Mononuclear cell (primary cell): Measurements from ENCODE around the gene ATM. TPM values are rescaled to one million over a fixed set of nuclear protein-coding genes. Genes with fewer than 3 reads are reported as not detected.

Experiments
- H3K27me3 ChIP-seq: 2 replicates; pipeline ENCODE4 v1.6.0; 2011; ENCODE audit warnings: low read length, control low read depth; ENCODE audit not compliant: insufficient read depth
- H3K4me1 ChIP-seq: 2 replicates; pipeline ENCODE4 v1.5.1; 2011; ENCODE audit warnings: mild to moderate bottlenecking, low read length, control low read depth; ENCODE audit not compliant: insufficient read depth
- H3K4me3 ChIP-seq: 2 replicates; pipeline ENCODE4 v1.5.1; 2011; ENCODE audit warnings: mild to moderate bottlenecking, low read length, moderate library complexity
- H3K9me3 ChIP-seq: 2 replicates; pipeline ENCODE4 v1.5.1; 2011; ENCODE audit warnings: low read depth, mild to moderate bottlenecking, control low read depth, low read length
- total RNA-seq: library from RNA; depleted of rRNA; stranded (reverse); fragments of >200 nt; gene quantifications from one replicate; pipeline ENCODE4 v1.2.3, GENCODE V29; 2012

Gene ATM
- total RNA-seq, 1 donor: 435 TPM

DNA sequence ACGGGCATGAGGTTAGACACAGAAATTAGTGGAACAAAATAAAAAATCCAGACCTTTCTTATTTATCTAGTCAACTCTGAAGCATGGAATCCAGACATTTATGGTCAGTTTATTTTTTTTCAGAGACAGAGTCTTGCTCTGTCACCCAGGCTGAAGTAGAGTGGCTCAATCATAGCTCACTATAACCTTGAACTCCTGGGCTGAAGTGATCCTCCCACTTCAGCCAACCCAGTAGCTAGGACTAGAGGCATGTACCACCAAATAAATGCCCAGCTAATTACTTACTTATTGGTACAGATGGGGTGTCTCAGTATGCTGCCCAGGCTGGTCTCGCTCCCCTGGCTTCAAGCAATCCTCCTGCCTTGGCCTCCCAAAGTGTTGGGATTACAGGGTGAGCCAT lies 9.1 kb upstream of the ATM start:
- Histone ChIP-seq H3K27me3 (no peaks in the 10 kb centered on the region), H3K4me1 (peaks cover 4% of the 10 kb centered on the region), H3K4me3 (no peak overlapping the region), H3K9me3 (no peaks in the 10 kb centered on the region)

DNA sequence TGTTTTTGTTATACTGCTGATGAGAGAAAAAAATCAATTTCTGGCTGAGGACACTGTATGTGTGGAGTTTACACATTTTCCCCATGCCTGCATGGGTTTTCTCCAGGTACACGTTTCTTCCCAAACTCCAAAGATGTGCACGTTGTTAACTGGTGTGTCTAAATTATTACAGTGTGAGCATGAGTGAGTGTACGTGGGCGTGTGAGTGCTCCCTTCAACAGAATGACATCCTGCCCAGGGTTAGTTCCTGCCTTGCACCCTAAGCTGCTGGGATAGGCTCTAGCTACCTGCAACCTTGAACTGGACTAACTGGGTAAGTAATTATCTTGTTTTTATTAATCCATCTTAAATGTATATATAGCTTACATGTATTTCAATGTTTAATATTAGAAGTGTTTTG lies 5.9 kb upstream of the ATM start:
- Histone ChIP-seq H3K9me3 (no peaks in the 10 kb centered on the region), H3K4me3 (no peak overlapping the region), H3K27me3 (no peaks in the 10 kb centered on the region), H3K4me1 (peaks cover 32% of the 10 kb centered on the region)

DNA sequence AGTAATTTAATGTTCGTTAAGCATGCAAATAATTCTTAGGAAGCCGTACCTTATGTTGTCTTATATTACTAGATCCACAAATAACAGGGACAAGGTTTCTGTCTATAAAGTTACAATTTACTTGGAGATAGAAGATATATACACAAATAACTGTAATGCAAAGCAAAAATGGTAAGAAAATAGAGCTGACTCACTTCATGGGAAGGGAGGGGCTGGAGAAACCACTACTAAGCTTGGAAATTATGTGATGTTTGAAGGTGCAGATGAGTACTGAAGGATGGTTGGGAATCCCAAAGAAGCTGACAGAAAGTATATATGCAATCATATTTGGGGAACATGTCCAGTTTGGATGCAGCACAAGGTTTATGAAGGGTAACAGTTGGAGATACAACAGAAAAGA lies 4.4 kb upstream of the ATM start:
- H3K9me3 ChIP-seq: no peaks in the 10 kb centered on the region
- H3K4me1 ChIP-seq: peaks cover 32% of the 10 kb centered on the region
- H3K27me3 ChIP-seq: no peaks in the 10 kb centered on the region
- no peak overlapping the region for H3K4me3 ChIP-seq

DNA sequence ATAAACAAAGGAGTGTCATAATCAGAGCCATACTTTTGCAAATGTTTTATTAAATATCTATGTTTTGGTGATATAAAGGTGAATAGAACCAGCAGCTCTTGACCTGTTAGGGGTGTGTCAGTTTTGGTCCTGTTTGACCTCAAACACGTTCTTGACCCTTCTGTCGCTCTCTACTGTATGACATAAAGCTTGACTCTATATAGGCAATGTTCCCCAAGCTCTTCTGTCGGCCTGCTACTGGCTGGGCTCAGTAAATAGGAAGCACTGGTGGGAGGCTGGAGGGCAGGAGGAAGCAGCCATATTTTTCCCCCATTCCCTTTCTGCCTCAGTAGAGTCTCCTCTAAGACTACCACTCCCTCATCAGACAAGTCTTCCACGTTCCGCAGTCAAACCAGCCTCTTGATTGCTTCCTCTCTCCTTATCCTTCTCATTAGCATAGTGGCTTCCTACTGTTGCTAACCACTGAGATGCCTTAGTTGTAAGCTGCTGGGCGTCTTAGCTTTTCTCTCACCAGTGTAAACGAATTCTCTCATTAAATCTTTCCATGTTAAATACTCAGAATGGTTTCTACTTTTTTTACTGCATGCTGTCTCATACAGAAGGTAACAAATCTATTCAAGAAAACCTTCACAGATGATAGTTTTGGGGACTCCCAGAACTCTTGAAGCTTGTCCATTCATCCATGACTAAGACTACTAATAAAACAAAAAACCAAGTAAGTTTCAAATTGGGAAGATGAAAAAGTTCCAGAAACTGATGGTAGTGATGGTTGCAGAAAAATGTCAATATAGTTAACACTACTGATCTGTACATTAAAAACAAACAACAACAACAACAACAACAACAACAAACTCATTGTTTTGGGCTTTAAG lies 3.7 kb upstream of the ATM start:
- Histone ChIP-seq H3K9me3 (no peaks in the 10 kb centered on the region), H3K27me3 (no peaks in the 10 kb centered on the region), H3K4me1 (peaks cover 39% of the 10 kb centered on the region), H3K4me3 (no peak overlapping the region)

DNA sequence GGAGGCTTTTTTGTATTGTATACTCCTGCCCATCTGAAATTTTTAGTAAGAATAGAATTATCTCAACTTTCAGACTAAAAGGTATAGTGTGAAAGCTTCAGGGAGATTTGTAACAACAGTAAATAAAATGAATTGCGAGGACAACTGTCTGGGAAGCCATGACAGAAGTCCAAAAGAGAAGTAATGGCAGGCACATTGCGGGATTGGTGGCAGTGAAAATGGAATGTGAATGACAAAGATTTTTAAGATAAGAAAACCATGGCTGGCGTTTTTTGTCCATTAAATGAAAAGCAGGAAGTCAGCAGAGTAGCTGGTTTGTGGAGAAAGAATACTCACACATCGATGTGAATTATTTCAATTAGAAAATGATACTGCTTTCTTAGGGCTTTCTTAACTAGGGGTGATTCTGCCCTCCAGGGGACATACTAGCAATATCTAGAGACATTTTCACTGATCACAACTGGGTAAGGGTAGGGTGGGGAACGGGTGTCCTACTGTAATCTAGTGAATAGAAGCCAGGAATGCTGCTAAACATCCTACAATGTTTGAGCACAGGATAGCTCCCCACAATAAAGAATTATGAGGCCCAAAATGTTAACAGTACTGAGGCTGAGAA lies 2.0 kb upstream of the ATM start:
- Histone ChIP-seq H3K9me3 (no peaks in the 10 kb centered on the region), H3K27me3 (no peaks in the 10 kb centered on the region), H3K4me3 (peak overlapping the region; percentile 75), H3K4me1 (peaks cover 49% of the 10 kb centered on the region)

DNA sequence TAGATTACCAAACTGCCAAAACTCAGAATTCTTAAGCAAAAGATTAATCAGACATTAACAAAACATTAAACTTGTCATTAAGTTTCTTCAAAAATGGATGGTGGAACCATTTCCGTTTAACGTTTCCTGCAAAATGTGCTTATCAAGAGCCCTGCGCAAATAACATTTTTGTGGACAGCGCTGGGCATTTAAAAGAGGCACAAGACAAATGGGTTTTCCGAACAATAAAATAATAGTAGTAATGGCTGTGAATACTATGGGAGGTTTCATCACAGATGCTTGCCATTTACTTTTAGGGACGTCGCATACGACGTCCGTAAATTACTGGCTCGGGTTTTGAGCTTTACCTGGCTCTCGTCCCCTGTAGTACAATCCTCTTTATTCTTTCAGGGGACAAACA lies 1.5 kb upstream of the ATM start:
- Histone ChIP-seq H3K9me3 (no peaks in the 10 kb centered on the region), H3K4me3 (peak overlapping the region; percentile 75), H3K4me1 (peaks cover 54% of the 10 kb centered on the region), H3K27me3 (no peaks in the 10 kb centered on the region)

DNA sequence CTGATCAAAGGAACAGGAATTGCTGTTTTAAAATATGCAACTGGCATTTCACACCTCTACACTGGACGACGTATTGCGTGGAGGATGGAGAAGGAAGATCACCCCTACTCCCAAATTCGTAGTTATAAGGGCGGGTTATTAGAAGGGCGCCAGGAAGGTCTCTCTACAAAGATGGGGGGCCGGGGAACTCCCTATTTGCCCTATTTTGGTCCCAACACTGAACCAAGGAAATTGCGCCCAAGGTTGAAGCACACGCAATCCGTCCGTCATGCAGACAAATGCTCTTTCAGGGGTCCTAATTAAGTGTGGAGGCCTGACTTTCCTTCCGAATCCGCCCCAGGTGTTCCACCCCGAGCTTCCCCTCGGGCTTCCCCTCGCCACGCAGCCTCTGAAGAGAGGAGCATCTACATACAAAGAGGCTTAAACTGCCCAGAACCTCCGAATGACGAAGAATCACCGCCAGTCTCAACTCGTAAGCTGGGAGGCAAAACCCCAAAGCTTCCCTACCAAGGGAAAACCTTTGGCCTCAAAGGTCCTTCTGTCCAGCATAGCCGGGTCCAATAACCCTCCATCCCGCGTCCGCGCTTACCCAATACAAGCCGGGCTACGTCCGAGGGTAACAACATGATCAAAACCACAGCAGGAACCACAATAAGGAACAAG lies 825 bp upstream of the ATM start:
- H3K4me3 ChIP-seq: peak overlapping the region; percentile 75
- H3K27me3 ChIP-seq: no peaks in the 10 kb centered on the region
- peaks cover 54% of the 10 kb centered on the region for H3K4me1 ChIP-seq
- no peaks in the 10 kb centered on the region for H3K9me3 ChIP-seq

DNA sequence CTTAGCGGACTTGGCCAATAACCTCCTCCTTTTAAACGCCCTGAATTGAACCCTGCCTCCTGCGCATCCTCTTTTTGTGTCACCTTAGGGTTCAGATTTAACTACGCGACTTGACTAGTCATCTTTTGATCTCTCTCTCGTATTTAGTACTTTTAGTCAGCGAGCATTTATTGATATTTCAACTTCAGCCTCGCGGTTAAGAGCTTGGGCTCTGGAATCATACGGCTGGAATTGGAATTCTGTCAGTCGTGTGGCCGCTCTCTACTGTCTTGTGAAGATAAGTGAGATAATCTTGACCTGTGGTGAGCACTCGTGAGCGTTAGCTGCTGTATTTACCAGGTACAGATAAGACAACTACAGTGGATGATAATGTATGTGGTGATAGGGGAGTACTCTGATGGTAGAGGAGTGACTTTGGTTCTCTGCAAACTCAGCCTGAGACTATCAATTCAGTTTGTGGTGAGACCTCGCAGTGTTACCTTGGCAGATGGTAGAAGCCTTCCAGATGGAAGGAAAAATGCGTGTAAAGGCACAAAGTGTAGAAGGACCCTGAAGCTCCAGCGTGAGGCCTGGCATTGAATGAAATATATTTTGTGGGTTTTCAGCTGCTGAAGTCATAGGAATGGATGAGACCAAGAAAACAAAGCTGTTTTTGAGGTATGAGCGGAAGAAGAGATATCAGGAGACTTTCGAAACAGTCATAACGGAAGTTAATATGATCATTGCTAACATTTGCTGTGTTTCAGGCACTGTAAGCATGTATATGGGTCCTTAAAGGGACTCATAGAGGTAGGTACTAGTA lies 682 bp downstream of the ATM start:
- no peaks in the 10 kb centered on the region for H3K27me3 ChIP-seq
- H3K4me1 ChIP-seq: peaks cover 54% of the 10 kb centered on the region
- H3K9me3 ChIP-seq: no peaks in the 10 kb centered on the region
- H3K4me3 ChIP-seq: peak overlapping the region; percentile 75

DNA sequence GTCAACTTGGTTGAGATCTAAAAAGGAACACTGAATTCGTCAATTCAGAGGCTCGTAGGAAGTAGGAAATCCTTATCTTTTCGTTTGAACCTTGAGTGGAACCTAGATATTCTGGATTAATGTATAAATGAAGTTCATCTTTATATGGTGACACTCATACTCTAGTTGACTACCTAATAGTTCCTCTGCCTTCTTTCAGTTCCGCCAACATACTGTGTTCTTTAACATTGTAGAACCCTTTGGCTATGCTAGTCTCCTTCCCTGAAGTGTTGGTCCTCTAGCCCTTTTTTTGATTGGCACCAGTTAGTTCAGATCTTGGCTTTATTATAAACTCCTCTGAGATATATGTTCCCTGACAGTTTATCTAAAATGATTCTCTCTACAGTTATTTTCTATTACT lies 1.5 kb downstream of the ATM start:
- no peaks in the 10 kb centered on the region for H3K27me3 ChIP-seq
- H3K9me3 ChIP-seq: no peaks in the 10 kb centered on the region
- peaks cover 48% of the 10 kb centered on the region for H3K4me1 ChIP-seq
- H3K4me3 ChIP-seq: peak overlapping the region; percentile 75

DNA sequence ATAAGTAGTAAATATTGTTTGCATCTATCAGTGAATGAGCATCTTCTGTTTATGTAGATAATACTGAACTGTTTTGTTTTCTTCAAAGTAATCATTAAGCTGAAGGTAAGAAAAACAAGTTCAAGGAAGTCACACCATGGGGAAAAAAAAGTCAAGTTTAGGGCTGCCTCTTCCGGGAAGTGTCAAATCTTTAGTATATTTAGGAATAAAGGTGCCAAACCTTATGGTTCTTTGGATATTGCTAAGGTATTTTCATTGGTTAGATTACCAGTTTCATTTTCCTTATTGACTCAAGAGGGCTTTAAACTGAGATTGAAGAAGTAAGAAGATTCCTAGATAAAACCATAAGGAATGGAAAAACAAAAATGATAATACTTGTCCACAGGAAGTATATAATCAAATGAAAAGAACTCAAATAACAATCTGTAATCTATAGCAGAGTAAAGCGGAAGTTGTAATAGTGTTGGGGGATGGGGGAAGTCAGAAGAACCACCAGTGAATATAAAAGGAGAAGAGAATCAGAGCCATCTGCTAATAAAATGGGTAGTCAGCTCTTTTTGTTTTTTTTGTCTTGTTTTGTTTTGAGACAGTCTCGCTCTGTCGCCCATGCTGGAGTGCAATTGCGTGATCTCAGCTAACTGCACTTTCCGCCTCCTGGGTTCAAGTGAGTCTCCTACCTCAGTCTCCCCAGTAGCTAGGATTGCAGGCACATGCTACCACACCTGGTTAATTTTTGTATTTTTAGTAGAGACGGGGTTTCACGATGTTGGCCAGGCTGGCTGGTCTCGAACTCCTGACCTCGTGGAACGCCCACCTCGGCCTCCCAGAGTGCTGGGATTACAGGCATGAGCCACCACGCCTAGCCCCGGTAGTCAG lies 2.3 kb downstream of the ATM start:
- no peaks in the 10 kb centered on the region for H3K27me3 ChIP-seq
- H3K4me1 ChIP-seq: peaks cover 50% of the 10 kb centered on the region
- H3K9me3 ChIP-seq: no peaks in the 10 kb centered on the region
- H3K4me3 ChIP-seq: peak overlapping the region; percentile 75

DNA sequence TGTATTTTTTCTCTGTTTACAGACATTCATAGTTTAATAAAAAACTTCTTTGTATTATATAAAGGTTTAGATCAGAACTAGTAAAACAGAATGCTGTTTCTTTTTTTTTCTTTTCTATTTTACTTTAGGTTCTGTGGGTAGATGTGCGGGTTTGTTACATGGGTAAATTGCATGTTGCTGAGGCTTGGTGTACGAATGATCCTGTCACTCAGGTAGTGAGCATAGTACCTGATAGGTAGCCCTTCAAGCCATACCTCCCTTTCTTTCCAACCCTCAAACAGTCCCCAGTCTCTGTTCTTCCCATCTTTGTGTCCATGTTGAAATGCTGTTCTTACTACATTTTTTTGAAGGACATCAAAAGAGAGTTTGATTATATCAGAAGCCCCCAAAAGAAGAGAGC lies 3.2 kb downstream of the ATM start:
- peak overlapping the region; percentile 37 for H3K4me3 ChIP-seq
- peaks cover 49% of the 10 kb centered on the region for H3K4me1 ChIP-seq
- no peaks in the 10 kb centered on the region for H3K9me3 ChIP-seq
- H3K27me3 ChIP-seq: no peaks in the 10 kb centered on the region

DNA sequence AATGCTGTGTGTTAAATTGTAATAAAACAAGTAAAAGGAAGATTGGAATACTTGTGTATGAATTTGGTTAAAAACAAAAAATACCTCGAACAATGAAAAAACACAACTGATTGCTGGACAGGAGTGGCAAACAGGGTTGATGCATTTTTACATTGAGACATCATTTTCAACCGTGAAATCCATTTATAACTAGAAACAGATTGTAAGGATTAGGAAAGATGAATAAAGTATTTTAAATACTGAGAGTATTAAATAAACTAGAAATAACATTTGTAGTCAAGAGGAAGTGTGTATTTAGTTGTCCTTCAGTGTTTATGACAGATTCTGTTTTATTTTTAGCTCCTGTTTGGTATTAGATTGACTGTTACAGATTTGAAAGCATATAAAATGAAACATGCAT lies 5.4 kb downstream of the ATM start:
- no peaks in the 10 kb centered on the region for H3K9me3 ChIP-seq
- peaks cover 50% of the 10 kb centered on the region for H3K4me1 ChIP-seq
- H3K27me3 ChIP-seq: no peaks in the 10 kb centered on the region
- H3K4me3 ChIP-seq: no peak overlapping the region

DNA sequence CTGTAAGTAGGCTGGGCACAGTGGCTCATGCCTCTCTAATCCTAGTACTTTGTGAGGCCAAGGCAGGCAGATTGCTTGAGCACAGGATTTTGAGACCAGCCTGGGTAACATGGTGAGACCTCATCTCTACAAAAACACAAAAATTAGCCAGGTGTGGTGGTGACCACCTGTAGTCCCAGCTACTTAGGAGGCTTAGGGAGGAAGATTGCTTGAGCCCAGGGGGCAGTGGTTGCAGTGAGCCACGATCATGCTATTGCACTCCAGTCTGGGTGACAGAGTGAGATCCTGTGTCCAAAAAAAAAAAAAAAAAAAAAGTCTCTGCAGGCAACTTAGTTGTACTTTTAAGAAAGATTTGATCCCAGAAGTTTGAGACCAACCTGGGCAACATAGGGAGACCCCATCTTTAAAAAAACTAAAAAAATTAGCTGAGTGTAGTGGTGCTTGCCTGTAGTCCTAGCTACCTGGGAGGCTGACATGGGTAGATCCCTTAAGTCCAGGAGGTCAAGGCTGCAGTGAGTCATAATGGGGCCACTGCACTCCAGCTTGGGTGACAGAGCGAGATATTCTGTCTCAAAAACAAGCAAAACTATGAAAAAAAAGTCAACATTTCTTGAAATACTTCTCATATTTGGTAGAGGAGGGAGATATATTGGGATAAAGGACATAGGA lies 10.5 kb downstream of the ATM start:
- Histone ChIP-seq H3K27me3 (no peaks in the 10 kb centered on the region), H3K9me3 (no peaks in the 10 kb centered on the region), H3K4me1 (peaks cover 64% of the 10 kb centered on the region), H3K4me3 (no peak overlapping the region)

DNA sequence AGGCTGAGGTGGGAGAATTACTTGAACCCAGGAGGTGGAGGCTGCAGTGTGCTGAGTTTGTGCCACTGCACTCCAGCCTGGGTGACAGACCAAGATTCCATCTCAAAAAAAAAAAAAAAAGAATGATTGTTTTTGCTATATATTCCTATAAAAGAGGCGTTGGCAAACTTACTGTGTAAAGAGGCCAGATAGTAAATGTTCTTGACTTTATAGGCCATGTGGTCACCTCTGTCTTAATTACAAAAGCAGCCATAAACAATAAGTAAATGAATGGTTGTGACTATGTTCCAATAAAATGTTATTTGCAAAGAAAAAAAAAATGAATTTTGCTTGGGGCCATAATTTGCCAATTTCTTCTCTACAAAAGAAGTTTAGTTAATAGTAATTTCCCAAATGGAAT lies 12.3 kb downstream of the ATM start:
- Histone ChIP-seq H3K9me3 (no peaks in the 10 kb centered on the region), H3K27me3 (no peaks in the 10 kb centered on the region), H3K4me1 (peaks cover 69% of the 10 kb centered on the region), H3K4me3 (no peak overlapping the region)
